Measurements from ENCODE around the gene BHLHE23.

The BHLHE23 gene

GRCh38 chr20:62959998-62960436, 46.7 kb downstream of the BHLHE23 start:
- no peak overlapping the region for H3K23ac ChIP-seq (ENCODE audit: low read length)
- WGBS (ENCODE audit: extremely low coverage, insufficient coverage, low lambda C conversion rate), result no CpG with 5 or more reads among the region's 20 CpGs
- no peak overlapping the region for H3K56ac ChIP-seq (ENCODE audit: low read length)
- H3K27ac ChIP-seq (ENCODE audit: low read depth, low read length), result no peak overlapping the region
- H2AK5ac ChIP-seq (ENCODE audit: low read length), result no peak overlapping the region
- H4K8ac ChIP-seq (ENCODE audit: low read depth, low read length), result no peak overlapping the region
- peaks cover 2% of the 10 kb centered on the region for H3K79me1 ChIP-seq (ENCODE audit: low read length)
- H3K4me3 ChIP-seq (ENCODE audit: low read length), result no peak overlapping the region
- H4K5ac ChIP-seq (ENCODE audit: low read length), result no peak overlapping the region
- no peak overlapping the region for H2BK5ac ChIP-seq (ENCODE audit: low read length)
- no peaks in the 10 kb centered on the region for H3K27me3 ChIP-seq (ENCODE audit: insufficient read depth, low read length, poor library complexity)
- no peak overlapping the region for H3K4ac ChIP-seq (ENCODE audit: low read depth, low read length)
- no peak overlapping the region for H3K18ac ChIP-seq (ENCODE audit: low read length)
- H3K4me2 ChIP-seq (ENCODE audit: low read length), result no peak overlapping the region
- H3K36me3 ChIP-seq (ENCODE audit: control insufficient read depth, insufficient read depth, low read length), result peaks cover 4% of the 10 kb centered on the region
- H2BK15ac ChIP-seq (replicated peaks; ENCODE audit: low read depth), result no peak overlapping the region
- no peaks in the 10 kb centered on the region for H3K4me1 ChIP-seq (ENCODE audit: control insufficient read depth, low read depth, low read length)
- no peak overlapping the region for H3K9ac ChIP-seq (ENCODE audit: low read length)
- DNase-seq, result no peak
- no peaks in the 10 kb centered on the region for H3K79me2 ChIP-seq (ENCODE audit: control insufficient read depth, insufficient read depth, low read length)
- no peak overlapping the region for H2BK120ac ChIP-seq (ENCODE audit: low read depth, low read length)

GRCh38 chr20:62959101-62959971, 47.4 kb downstream of the BHLHE23 start:
- Histone ChIP-seq H3K79me1 (ENCODE audit: low read length) (peaks cover 2% of the 10 kb centered on the region), H3K18ac (ENCODE audit: low read length) (no peak overlapping the region), H4K5ac (ENCODE audit: low read length) (no peak overlapping the region), H3K27ac (ENCODE audit: low read depth, low read length) (no peak overlapping the region), H3K4me2 (ENCODE audit: low read length) (no peak overlapping the region), H2AK5ac (ENCODE audit: low read length) (no peak overlapping the region), H3K27me3 (ENCODE audit: insufficient read depth, low read length, poor library complexity) (no peaks in the 10 kb centered on the region), H3K79me2 (ENCODE audit: control insufficient read depth, insufficient read depth, low read length) (no peaks in the 10 kb centered on the region), H4K8ac (ENCODE audit: low read depth, low read length) (no peak overlapping the region), H3K9ac (ENCODE audit: low read length) (no peak overlapping the region), H2BK15ac (replicated peaks; ENCODE audit: low read depth) (no peak overlapping the region), H3K56ac (ENCODE audit: low read length) (no peak overlapping the region), H2BK120ac (ENCODE audit: low read depth, low read length) (no peak overlapping the region), H3K4ac (ENCODE audit: low read depth, low read length) (no peak overlapping the region), H3K4me3 (ENCODE audit: low read length) (no peak overlapping the region), H3K36me3 (ENCODE audit: control insufficient read depth, insufficient read depth, low read length) (peaks cover 4% of the 10 kb centered on the region), H2BK5ac (ENCODE audit: low read length) (no peak overlapping the region), H3K23ac (ENCODE audit: low read length) (no peak overlapping the region), H3K4me1 (ENCODE audit: control insufficient read depth, low read depth, low read length) (no peaks in the 10 kb centered on the region)
- no CpG with 5 or more reads among the region's 43 CpGs for WGBS (ENCODE audit: extremely low coverage, insufficient coverage, low lambda C conversion rate)
- no peak for DNase-seq

- Histone ChIP-seq H3K4me2 (ENCODE audit: low read length) (no peak overlapping the region), H3K4ac (ENCODE audit: low read depth, low read length) (no peak overlapping the region), H3K79me1 (ENCODE audit: low read length) (peaks cover 2% of the 10 kb centered on the region), H2BK15ac (replicated peaks; ENCODE audit: low read depth) (no peak overlapping the region), H4K8ac (ENCODE audit: low read depth, low read length) (no peak overlapping the region), H3K18ac (ENCODE audit: low read length) (no peak overlapping the region), H3K4me3 (ENCODE audit: low read length) (no peak overlapping the region), H3K56ac (ENCODE audit: low read length) (no peak overlapping the region), H3K27ac (ENCODE audit: low read depth, low read length) (no peak overlapping the region), H3K36me3 (ENCODE audit: control insufficient read depth, insufficient read depth, low read length) (peaks cover 4% of the 10 kb centered on the region), H2AK5ac (ENCODE audit: low read length) (no peak overlapping the region), H3K23ac (ENCODE audit: low read length) (no peak overlapping the region), H3K9ac (ENCODE audit: low read length) (no peak overlapping the region), H4K5ac (ENCODE audit: low read length) (no peak overlapping the region), H3K27me3 (ENCODE audit: insufficient read depth, low read length, poor library complexity) (no peaks in the 10 kb centered on the region), H2BK5ac (ENCODE audit: low read length) (no peak overlapping the region), H3K4me1 (ENCODE audit: control insufficient read depth, low read depth, low read length) (peaks cover 1% of the 10 kb centered on the region), H3K79me2 (ENCODE audit: control insufficient read depth, insufficient read depth, low read length) (no peaks in the 10 kb centered on the region), H2BK120ac (ENCODE audit: low read depth, low read length) (no peak overlapping the region)
- no peak for DNase-seq
- no CpG with 5 or more reads among the region's 10 CpGs for WGBS (ENCODE audit: extremely low coverage, insufficient coverage, low lambda C conversion rate)
Measured at GRCh38 chr20:62958388-62959100, 48.2 kb downstream of the BHLHE23 start.

- Histone ChIP-seq H3K36me3 (ENCODE audit: control insufficient read depth, insufficient read depth, low read length) (peaks cover 4% of the 10 kb centered on the region), H3K56ac (ENCODE audit: low read length) (no peak overlapping the region), H3K4me3 (ENCODE audit: low read length) (no peak overlapping the region), H2BK5ac (ENCODE audit: low read length) (no peak overlapping the region), H2AK5ac (ENCODE audit: low read length) (no peak overlapping the region), H4K8ac (ENCODE audit: low read depth, low read length) (no peak overlapping the region), H2BK120ac (ENCODE audit: low read depth, low read length) (no peak overlapping the region), H3K23ac (ENCODE audit: low read length) (no peak overlapping the region), H3K79me2 (ENCODE audit: control insufficient read depth, insufficient read depth, low read length) (no peaks in the 10 kb centered on the region), H4K5ac (ENCODE audit: low read length) (no peak overlapping the region), H3K27ac (ENCODE audit: low read depth, low read length) (no peak overlapping the region), H3K27me3 (ENCODE audit: insufficient read depth, low read length, poor library complexity) (no peaks in the 10 kb centered on the region), H3K4me2 (ENCODE audit: low read length) (no peak overlapping the region), H3K79me1 (ENCODE audit: low read length) (peaks cover 5% of the 10 kb centered on the region), H3K4me1 (ENCODE audit: control insufficient read depth, low read depth, low read length) (peaks cover 5% of the 10 kb centered on the region), H3K4ac (ENCODE audit: low read depth, low read length) (no peak overlapping the region), H3K9ac (ENCODE audit: low read length) (no peak overlapping the region), H2BK15ac (replicated peaks; ENCODE audit: low read depth) (no peak overlapping the region), H3K18ac (ENCODE audit: low read length) (no peak overlapping the region)
- DNase-seq, result no peak
- no CpG with 5 or more reads among the region's 36 CpGs for WGBS (ENCODE audit: extremely low coverage, insufficient coverage, low lambda C conversion rate)
Measured at GRCh38 chr20:62957136-62958117, 49.3 kb downstream of the BHLHE23 start.

- no peak overlapping the region for H2BK15ac ChIP-seq (replicated peaks; ENCODE audit: low read depth)
- WGBS (ENCODE audit: extremely low coverage, insufficient coverage, low lambda C conversion rate), result no CpG with 5 or more reads among the region's 25 CpGs
Measured at GRCh38 chr20:62956387-62957135, 50.2 kb downstream of the BHLHE23 start.

More at GRCh38 chr20:62956387-62957135, 50.2 kb downstream of the BHLHE23 start:
- Histone ChIP-seq H2BK120ac (ENCODE audit: low read depth, low read length) (no peak overlapping the region), H3K4me1 (ENCODE audit: control insufficient read depth, low read depth, low read length) (peaks cover 5% of the 10 kb centered on the region), H3K56ac (ENCODE audit: low read length) (no peak overlapping the region), H3K23ac (ENCODE audit: low read length) (no peak overlapping the region), H3K36me3 (ENCODE audit: control insufficient read depth, insufficient read depth, low read length) (peaks cover 4% of the 10 kb centered on the region), H4K8ac (ENCODE audit: low read depth, low read length) (no peak overlapping the region), H4K5ac (ENCODE audit: low read length) (no peak overlapping the region), H3K4me2 (ENCODE audit: low read length) (no peak overlapping the region), H3K4me3 (ENCODE audit: low read length) (no peak overlapping the region), H3K4ac (ENCODE audit: low read depth, low read length) (no peak overlapping the region), H3K79me1 (ENCODE audit: low read length) (peaks cover 5% of the 10 kb centered on the region), H3K27ac (ENCODE audit: low read depth, low read length) (no peak overlapping the region), H3K18ac (ENCODE audit: low read length) (no peak overlapping the region), H3K27me3 (ENCODE audit: insufficient read depth, low read length, poor library complexity) (no peaks in the 10 kb centered on the region), H2AK5ac (ENCODE audit: low read length) (no peak overlapping the region), H2BK5ac (ENCODE audit: low read length) (no peak overlapping the region), H3K9ac (ENCODE audit: low read length) (no peak overlapping the region), H3K79me2 (ENCODE audit: control insufficient read depth, insufficient read depth, low read length) (no peaks in the 10 kb centered on the region)
- DNase-seq, result no peak

Measured in mesendoderm (in vitro differentiated cells).